ENCODE data around the gene SESN1.
A peak's percentile ranks its signal among the peaks of the same experiment; 100 is the strongest.
"Not testable (repeated sequence)": the region's sequence is repeated elsewhere in the genome, so short reads cannot be mapped to it uniquely, and the experiment has no call there.

Gene SESN1

DNA sequence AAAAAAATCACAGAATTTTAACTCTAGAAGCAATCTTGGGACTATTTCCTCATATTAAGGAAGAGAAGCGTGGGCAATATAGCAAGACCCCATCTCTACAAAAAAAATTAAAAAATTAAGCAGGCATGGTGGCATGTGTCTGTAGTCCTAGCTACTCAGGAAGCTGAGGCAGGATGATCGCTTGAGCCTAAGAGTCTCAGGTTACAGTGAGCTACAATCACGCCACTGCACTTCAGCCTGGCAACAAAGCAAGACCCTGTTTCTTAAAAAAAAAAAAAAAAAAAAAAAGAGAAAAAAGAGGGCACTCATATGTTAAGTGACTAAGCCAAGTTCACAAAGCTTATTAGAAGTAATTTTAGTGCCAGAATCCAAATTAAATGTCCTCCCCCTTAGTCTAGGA, 100.8 kb downstream of the SESN1 start:
- no peak for DNase-seq

DNA sequence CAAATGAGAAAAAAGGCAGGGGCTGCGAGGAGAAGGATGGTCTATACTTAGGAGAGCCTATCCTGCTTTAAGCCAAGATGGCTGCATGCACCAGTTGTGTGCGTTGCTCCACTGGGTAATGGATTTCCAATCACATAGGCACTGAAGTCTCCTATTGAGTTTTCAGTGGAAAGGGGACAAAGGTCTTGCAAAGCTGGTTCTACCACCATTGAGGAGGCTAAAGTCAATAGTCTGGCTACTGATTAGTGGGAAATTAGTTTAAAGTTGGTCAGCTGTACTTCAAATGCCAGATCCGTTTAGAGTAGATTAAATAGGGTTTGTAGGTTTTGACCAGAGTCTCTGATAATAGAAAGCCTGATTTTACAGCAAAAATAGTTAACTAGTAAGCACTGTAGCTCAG, 104.9 kb downstream of the SESN1 start:
- DNase-seq = no peak

DNA sequence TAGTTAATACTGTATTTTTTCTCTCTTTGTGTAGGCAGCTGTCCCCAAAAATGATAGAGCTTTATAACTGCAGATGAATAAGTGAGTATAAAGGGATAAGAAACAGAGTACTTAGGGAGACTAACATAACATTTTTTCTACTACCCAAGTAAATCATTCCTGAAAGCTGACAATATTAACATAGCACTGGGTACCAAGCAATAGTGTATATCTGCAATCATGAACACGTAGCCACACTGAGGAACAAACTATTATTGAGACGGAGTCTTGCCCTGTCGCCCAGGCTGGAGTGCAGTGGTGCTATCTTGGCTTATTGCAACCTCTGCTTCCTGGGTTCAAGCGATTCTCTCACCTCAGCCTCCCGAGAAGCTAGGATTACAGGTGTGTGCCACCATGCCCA, 105.9 kb downstream of the SESN1 start:
- DNase-seq = no peak

DNA sequence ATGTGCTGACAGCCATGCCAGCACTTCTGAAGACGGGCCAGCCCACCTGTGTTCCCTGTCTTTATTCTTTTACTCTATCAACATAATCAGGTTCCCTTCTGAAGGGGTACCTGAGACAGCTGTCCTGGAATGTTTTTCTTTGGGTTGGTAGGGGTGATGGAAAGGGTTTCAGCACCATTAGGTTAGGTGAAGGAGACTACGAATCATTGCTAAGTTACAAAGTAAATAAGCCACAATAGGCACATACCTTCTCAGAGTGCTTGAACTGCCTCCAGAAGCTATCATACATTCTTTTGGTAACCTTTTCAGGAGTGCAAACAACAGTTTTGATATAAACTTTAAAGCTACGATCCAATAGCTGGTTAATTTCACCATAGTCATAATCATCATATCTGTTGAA, 106.3 kb downstream of the SESN1 start:
- DNase-seq = no peak

DNA sequence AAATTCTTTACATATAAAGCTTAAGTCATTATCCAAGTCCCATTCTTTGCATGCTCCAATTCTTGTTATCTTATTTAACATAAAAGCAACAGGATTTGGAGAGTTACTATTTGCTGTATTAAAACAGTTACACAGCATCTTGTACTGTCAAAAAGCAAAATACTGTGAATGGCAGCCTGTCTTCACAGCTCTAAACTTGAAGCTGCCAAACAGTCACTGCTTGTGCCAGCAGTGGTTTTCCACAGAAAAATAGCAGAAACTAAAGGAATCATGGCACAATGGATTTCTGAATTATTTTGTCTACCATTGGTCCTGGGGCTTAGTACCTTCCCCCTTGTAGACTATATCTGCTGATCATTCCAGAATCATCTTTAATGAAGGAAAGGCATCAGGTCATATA, 107.5 kb downstream of the SESN1 start:
- no peak for DNase-seq

DNA sequence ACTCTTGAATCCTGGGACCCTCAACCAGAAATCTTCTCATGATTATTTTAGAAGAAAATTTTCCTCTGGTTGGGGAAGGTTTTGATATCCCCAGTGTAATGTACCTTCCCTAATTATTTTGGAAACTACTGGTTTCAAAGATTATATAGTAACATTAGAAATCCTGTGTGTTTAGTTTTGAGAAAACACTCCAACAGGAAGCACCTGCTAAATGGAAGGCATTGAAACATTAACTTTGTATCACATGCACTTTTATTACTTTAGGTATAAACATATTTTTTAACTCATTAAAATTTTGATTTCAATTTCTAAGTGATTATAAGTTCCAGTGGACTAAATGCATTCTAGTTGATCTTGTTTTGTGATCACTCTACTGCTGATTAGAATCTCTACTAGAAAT, 109.3 kb downstream of the SESN1 start:
- DNase-seq = no peak

DNA sequence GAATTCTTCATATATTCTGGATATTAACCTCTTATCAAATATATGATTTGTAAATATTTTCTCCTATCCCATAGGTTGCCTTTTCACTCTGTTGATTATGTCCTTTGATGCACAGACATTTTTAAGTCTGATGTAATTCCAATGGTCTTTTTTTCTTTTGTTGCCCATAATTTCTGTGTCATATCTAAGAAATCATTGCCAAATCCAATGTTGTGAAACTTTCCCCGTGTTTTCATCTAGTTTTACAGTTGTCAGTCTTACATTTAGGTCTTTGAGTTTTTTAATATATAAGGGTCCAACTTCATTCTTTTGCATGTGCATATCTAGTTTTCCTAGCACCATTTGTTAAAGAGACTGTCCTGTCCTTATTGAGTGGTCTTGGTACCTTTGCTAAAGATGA, 111.5 kb downstream of the SESN1 start:
- DNase-seq = peak; percentile 19

DNA sequence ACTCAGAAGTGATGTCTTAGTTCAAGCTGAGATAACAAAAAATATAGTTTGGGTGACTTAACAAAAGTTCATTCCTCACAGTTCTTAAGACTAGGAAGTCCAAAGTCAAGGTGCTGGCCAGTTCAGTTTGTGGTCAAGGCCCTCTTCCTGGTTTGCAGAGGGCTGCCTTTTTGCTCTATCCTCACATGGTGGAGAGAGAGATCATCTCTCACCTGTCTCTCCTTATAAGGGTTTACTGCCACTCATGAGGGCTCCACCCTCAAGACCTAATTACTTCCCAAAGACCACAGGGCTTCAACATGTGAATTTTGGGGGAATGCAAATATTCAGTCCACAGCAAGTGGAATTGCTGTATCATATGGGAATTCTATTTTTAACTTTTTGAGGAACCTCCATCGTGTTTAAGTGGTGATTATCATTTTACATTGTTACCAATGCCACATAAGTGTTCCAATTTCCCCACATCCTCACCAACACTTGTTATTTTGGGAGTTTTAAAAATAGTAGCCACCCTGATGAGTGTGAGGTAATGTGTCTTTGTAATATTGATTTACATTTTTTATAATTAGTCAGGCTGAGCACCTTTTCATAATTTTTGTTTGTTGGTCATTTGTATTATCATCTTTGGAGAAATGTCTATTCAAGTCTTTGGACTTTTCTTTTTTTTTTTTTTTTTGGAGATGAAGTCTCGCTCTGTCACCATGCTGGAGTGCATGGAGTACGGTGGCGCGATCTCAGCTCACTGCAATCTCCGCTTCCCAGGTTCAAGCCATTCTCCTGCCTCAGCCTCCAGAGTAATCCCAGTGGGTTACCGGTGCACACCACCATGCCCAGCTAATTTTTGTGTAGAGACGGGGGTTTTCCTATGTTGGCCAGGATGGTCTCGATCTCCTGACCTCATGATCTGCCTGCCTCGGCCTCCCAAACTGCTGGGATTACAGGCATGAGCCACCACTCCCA, 112.2 kb downstream of the SESN1 start:
- DNase-seq = no peak

DNA sequence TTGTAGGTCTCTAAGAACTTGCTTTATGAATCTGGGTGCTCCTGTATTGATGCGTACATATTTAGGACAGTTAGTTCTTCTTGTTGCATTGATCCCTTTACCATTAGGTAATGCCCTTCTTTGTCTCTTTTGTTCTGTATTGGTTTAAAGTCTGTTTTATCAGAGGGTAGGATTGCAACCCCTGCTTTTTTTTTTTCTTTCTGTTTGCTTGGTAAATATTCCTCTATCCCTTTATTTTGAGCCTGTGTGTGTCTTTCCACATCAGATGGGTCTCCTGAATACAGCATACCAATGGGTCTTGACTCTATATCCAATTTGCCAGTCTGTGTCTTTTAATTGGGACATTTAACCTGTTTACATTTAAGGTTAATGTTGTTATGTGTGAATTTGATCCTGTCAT, 116.0 kb downstream of the SESN1 start:
- not testable (repeated sequence) for DNase-seq

DNA sequence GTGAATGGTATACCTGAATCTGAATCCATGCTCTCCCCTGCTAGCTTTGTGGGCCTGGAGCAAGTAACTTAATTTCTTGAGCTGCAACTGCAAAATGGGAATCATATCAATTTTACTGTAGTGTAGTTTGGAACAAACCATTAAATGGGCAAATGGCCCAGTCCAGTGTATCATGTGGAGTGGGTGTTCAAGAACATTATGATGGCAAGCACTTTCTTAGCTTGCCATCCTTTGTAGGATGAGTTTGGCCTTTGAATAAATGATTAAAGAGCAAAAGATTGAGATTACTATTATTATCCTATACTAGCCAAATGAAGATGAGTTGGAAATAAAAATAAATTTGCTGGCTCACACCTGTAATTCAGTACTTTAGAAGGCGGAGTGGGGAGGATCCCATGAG, 120.4 kb downstream of the SESN1 start:
- no peak for DNase-seq

DNA sequence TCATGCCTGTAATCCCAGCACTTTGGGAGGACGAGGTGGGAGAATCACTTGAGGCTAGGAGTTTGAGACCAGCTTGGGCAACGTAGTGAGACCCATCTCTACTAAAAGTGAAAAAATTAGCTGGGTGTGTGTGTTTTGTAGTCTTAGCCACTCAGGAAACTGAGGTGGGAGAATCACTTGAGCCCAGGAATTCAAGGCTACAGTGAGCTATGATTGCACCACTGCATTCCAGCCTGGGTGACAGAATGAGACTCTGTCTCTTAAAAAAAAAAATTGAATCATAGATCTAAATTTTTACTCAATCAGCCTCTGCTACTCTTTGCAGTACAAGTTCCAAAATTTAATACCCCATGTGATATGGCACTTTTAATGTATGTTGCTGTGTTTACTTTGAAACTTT, 124.9 kb downstream of the SESN1 start:
- DNase-seq = no peak

DNA sequence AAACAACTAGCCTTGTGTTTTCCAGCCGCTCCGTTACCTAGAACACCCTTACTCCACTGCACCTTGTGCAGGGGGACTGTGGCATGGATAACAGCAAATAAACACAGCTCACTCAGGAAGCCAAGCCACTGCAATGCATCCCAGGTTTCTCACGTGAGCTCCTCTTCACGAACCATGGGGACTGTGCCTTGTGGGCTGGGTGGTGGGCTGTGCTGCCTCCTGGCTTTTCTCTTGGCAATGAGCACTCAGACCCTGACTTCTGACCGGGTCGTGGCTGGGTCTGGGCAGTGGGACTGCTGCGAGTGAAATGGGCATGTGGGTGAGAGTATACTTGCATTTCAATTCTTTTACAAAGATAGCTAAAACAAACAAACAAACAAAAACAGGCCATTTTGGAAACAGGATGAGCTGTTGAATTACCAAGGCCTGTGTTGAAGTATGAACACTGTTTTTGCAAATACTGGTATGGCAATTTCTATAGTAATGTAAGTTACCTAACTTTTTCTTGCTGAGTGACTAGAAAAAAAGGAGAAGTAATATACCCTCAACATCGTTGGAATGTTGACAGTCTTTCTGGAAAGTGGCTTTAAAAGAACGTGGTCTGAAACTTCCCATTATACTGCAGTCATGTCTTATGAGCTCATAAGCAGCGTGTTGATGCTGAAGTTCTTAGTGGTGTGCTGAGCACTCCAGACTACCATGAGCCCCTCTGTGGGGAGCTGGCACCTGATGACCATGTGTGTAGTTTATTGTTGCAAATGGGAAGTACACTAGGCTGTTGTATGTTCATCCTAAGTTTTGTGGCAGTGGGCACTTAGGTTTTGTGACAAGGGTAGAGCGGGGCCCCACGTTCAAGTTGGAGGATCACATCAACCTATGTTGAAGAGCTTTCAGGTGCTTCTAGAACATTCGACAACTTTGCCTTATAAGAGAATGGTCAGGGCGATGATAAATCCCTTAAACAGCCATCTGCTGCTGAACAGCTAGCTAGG, 126.0 kb downstream of the SESN1 start:
- DNase-seq = peak; percentile 25

DNA sequence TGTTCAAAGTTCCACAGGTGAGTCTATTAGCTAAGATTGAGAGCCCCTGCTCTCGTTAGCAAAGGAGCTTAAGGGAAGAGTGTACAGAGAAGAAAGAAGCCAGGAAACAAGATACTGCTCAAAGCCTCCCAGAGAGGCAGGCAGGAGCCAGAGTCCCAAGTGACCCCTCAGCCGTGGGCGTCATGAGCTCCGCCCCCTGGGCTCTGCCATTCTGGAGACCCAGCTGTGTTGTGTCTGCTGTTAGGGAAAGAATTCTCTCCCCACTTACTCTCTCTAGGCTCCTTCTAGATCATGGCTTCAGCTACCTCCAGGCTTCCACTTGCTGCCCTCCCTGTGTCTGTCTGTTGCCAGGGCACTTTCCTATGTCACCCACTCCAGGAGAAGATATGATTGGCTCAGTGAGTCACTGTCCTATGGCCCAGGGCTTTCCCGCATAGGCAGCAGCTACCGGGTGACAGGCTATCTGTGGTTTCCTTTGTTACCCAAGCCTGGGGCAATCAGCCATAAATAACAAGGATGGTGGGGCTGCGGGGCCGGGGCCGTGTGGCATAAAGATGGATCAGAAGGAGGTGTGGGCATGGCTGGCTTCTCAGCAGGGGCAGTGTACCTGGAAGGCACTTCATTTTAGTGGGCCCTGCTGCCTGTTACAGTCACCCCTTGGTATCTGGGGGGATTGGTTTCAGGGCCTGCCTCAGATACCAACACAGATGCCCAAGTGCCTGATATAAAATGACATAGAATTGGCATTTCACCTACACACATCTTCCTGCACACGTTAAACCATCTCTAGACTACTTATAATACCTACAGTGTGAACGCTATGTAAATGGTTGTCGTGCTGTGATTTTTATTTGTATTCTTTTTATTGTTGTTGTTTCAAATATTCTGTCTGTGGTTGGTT, 127.5 kb downstream of the SESN1 start:
- DNase-seq = peak; percentile 76

DNA sequence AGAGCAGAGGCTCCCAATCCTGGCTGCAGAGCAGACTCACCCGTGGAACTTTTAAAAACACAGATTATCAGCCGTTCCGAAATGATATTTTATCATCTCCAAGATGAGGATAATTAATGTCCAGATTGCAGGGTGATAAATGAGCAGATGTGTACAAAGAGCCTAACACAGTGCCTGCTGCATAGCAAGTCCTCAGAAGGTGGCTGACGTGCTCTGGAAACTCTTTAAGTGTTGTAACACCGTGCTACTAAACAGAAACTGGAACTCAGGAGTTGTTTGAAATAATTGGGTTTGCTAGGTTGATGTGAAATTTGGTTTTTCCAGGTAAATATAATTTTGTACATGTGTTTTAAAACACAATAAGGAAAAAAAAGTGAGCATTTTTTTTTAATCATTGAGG, 128.4 kb downstream of the SESN1 start:
- DNase-seq = no peak

DNA sequence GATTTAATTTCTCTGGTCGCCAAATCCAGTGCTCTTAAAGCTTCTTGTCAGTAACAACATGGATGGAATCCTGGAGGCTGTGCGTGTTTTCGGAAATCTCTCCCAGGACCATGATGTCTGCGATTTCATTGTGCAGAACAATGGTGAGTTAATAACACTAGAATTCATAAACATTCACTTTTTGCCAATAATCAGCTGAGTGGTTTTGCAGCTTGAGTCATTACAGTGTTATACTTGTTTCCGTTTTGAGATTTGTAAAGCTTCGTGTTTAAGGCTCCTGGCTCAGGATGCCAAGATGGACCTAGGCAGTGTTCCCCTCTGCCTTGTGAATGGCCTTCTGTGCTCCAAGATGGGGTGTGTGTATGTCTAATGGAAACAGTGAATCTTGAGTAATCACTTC, 132.7 kb downstream of the SESN1 start:
- DNase-seq = no peak

DNA sequence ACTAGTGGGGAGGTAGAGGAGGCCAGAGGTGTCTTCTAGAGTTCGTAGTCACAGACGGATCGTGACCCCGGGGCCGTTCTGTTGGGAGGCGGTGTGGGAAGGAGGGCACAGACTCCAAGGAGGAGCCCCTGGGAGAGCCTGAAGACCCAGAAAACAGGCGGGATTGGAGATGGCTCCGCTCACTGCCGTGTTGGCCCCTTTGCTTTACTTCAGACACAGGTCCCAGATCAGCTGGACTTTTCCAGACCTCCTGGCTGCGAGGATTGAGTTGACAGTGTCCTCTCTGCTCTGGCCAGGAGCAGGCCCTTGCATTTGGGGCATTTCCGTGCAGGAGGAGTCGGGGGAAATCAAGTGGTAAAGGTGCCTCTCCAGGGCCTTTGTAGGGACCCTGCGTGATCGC, 133.6 kb downstream of the SESN1 start:
- DNase-seq = no peak

DNA sequence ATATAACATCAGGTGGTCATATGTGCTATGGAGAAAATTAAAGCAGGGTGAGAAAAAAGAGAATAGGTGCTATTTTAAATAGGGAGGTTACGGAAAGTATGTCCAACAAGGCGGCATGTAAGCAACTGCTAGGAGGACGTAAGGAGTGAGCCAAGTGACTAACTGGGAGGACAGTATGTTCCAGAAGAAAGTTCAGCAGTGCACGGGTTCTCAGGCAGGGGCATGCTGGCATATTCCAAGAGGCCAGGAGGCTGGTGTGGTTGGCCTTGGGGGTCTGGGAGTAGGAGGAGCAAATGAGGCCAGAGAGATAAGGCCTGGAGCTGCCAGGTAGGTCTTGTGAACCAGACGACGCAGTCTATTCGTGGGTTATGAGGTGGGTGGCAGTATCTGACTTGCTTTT, 134.0 kb downstream of the SESN1 start:
- DNase-seq = no peak

DNA sequence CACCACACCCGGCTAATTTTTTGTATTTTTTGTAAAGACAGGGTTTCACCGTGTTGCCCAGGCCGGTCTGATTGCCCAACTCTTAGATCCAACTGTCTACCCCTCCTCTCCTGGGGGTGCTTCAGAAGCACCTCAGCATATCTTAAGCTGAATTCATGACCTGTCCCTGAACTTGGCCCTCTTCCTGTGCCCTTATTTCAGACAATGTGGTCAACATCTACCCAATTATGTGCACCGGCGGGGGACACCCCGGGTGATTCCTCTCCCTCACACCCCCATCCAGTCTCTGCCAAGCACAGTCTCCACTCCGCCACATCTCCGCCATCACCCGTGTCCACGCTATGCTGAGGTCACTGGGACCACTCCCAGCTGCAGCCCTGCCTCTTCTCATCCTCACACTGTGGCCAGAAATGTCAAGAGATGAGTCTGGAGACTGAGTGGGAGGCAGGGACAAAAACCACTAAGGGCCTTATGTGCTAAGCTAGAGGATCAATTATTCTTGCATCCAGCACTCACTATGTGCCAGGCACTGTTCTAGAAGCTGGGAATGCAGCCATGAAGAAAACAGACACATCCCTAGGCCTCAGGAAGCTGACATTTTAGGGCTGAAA, 134.6 kb downstream of the SESN1 start:
- DNase-seq = no peak

DNA sequence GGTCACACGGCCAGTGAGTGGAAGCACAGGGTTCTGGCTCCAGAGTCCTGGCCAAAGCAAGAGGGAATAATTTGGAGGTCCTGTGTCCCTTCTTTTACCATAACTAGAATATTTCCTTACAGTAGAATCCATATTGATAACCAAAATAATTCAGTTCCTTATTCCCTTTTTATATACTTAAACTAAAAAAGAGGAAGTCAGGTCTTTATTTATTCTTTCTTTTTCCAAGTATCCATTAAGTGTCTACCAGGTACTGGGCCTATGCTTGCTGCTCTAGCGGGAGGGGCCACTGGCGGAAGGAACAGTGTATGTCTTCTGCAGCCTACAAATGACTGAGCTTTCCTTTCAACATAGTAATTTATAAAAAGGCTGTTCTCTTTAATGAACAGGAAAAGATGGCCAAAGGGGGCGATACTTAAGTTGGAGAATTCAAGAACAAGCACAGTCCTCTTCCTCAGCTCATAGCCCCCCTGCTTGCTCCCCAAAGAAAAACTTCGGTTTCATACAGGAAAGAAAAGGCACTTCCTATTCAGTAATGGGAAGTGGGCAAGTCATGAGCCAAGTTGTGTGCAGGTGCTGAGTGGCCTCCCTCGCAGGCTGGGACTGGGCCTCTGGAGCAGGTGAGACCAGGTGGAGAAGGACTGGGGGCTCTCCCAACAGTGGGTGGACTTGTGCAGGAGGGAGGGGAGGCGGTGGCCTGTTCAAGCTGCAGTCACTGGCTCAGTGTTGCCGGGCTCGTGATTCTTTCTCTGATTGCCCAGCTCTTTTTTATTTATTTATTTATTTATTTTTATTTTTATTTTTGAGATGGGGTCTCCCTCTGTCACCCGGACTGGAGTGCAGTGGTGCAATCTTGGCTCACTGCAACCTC, 135.5 kb downstream of the SESN1 start:
- peak; percentile 14 for DNase-seq

DNA sequence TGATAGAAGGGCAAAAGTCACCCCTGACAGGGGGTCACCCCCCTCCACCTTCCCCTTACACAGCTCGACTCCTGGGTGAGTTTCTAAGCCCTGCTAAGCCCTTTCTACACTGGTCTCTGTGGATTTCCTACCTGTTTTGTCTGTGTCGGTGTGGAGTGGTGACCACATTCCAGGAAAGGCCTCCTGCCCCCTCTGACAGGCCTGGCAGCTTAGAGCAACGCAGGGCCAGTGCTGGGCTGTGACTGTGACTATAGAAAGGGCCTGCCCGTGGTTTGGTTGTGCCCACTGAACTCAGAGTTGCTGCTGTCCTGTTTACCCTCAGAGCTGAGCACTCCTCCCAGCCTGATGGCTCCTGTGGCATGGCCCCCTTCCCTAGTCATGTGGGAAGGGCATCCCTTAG, 137.4 kb downstream of the SESN1 start:
- no peak for DNase-seq

DNA sequence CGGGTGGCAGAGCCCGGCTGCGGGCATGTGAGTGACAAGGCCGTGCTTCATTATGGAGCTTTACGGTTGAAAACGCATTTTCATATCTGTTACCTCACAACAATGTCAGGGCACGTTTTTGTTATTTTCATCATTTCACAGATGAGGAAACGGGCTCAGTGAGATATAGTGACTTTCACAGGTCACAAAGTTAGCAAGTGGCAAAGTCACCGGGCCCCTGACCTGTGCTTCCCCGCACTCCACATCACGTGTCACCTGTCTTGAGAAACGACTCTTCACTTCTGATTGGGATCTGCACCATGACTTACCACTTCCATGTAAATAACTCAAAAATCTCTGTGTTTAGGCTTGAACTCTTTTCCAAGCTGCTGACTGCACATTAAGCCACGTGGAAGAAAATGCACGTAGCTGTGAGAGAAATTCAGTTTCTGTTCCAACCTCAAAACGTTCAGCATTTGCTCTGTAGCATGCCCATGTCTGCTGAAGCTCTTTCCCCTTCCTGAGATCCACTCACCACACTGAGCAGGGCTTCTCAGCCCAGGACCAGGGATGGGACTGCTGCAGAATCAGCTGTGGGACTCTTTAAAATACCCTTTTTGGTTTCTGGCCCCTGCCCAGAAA, 139.2 kb downstream of the SESN1 start:
- no peak for DNase-seq
